Brain microvascular endothelial cell (primary cell): ENCODE data around the gene BCL7A.

Experiments
- DNase-seq: peaks from one replicate; pipeline ENCODE4 v3.0.0-alpha.2; 2020
- H3K27ac ChIP-seq: fragments of 250-450 bp; sonication (Bioruptor Pico); 2 replicates; pipeline ENCODE4 v1.5.1; 2020; ENCODE audit warnings: mild to moderate bottlenecking, moderate library complexity
- H3K27me3 ChIP-seq: fragments of 250-450 bp; sonication (Bioruptor Pico); replicated peaks from 2 replicates; pipeline ENCODE4 v1.5.1; 2020; ENCODE audit warnings: mild to moderate bottlenecking
- H3K36me3 ChIP-seq: fragments of 250-450 bp; sonication (Bioruptor Pico); replicated peaks from 2 replicates; pipeline ENCODE4 v1.5.1; 2020; ENCODE audit warnings: mild to moderate bottlenecking
- H3K4me3 ChIP-seq: 2 replicates; pipeline ENCODE4 v1.5.1; 2011; ENCODE audit warnings: low read depth, mild to moderate bottlenecking, control low read depth, low read length, moderate library complexity
- CTCF ChIP-seq: IDR thresholded peaks from 2 replicates; pipeline ENCODE4 v1.5.1; 2011; ENCODE audit warnings: low read depth, mild to moderate bottlenecking, moderate library complexity, low read length, control low read depth, inconsistent platforms; ENCODE audit errors: missing control alignments
- in situ Hi-C: cut with HindIII; loops from 2 replicates; pipeline ENCODE4 v1.10.0; 2017; ENCODE audit warnings: low sequenced_read_pairs, low pct_ligation_motif_present

Gene BCL7A

GRCh38 chr12:122094735-122095631, 73.3 kb downstream of the BCL7A start:
- in situ Hi-C loops = no loop called here
- no peak for DNase-seq
- no peak for TF ChIP-seq CTCF
- Histone ChIP-seq H3K36me3 (no peaks in the 10 kb centered on the region), H3K27me3 (no peaks in the 10 kb centered on the region), H3K4me3 (no peak overlapping the region), H3K27ac (no peak overlapping the region)

- Histone ChIP-seq H3K27ac (no peak overlapping the region), H3K27me3 (no peaks in the 10 kb centered on the region), H3K36me3 (no peaks in the 10 kb centered on the region), H3K4me3 (no peak overlapping the region)
- in situ Hi-C loops = no loop called here
- TF ChIP-seq CTCF = no peak
- no peak for DNase-seq
These were observed 74.3 kb downstream of the BCL7A start for GRCh38 chr12:122096014-122096413.

- no peak overlapping the region for H3K4me3 ChIP-seq
- H3K27me3 ChIP-seq = no peaks in the 10 kb centered on the region
- no peak for DNase-seq
- TF ChIP-seq CTCF = no peak
- H3K36me3 ChIP-seq = no peaks in the 10 kb centered on the region
- in situ Hi-C loops = no loop called here
- peak overlapping the region; percentile 74 for H3K27ac ChIP-seq
These were observed 75.0 kb downstream of the BCL7A start for GRCh38 chr12:122096591-122097149.

- H3K4me3 ChIP-seq = no peak overlapping the region
- in situ Hi-C loops = no loop called here
- no peaks in the 10 kb centered on the region for H3K36me3 ChIP-seq
- no peaks in the 10 kb centered on the region for H3K27me3 ChIP-seq
- peak overlapping the region; percentile 74 for H3K27ac ChIP-seq
- no peak for DNase-seq
- no peak for TF ChIP-seq CTCF
These were observed 75.9 kb downstream of the BCL7A start for GRCh38 chr12:122097584-122097926.

- Histone ChIP-seq H3K27me3 (no peaks in the 10 kb centered on the region), H3K36me3 (no peaks in the 10 kb centered on the region), H3K4me3 (no peak overlapping the region), H3K27ac (peak overlapping the region; percentile 74)
- no peak for DNase-seq
- no peak for TF ChIP-seq CTCF
- in situ Hi-C loops = no loop called here
These were observed 76.5 kb downstream of the BCL7A start for GRCh38 chr12:122097927-122098756.
